ENCODE data around the gene RMC1.

DNA sequence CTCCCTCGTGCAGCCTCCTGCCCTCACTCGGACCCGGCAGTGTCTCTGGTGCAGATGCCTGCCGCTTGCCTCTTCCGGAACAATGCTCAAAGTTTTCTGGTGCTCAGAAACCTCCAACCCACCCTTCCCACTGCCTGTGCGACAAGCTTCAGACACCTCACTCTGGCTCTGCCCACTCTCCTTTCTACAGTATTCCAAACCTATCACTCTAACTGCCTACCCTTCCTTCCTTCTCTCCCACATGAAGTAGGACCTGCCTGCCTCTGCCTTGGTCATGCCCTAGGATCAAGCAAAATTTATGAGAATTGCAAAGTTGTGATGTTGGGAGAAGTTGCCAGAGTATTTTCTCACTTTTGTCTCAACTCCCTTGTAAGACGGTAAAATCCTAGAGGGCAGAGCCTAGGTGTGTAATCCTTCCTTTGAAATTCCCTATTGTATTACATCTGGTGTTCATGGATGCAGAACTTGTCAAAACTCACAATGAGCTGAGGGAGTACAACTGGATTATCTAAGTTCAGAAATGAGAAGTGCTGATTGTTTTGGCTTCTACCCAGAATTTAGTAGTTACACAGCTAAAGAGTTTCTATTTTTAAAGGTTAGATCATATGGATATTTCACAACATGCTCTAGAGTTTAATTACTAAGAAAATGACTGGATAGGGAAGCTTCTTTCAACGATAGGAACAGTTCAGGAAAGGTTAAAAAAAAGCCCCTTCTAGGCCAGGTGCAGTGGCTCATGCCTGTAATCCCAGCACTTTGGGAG, 75.8 kb downstream of the RMC1 start:
- TF ChIP-seq, protein P1, sequence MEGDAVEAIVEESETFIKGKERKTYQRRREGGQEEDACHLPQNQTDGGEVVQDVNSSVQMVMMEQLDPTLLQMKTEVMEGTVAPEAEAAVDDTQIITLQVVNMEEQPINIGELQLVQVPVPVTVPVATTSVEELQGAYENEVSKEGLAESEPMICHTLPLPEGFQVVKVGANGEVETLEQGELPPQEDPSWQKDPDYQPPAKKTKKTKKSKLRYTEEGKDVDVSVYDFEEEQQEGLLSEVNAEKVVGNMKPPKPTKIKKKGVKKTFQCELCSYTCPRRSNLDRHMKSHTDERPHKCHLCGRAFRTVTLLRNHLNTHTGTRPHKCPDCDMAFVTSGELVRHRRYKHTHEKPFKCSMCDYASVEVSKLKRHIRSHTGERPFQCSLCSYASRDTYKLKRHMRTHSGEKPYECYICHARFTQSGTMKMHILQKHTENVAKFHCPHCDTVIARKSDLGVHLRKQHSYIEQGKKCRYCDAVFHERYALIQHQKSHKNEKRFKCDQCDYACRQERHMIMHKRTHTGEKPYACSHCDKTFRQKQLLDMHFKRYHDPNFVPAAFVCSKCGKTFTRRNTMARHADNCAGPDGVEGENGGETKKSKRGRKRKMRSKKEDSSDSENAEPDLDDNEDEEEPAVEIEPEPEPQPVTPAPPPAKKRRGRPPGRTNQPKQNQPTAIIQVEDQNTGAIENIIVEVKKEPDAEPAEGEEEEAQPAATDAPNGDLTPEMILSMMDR (IDR thresholded peaks at IDR 0.05; ENCODE audit: low read length) = no peak
- TF ChIP-seq EZH2phosphoT487 (IDR thresholded peaks at IDR 0.05; ENCODE audit: low read length) (no peak), EZH2 (optimal IDR thresholded peaks at IDR 0.05; ENCODE audit: low read depth, low read length) (no peak)

Measured in MM.1S (cell line).